ENCODE measurements around the gene TMEM63C. TPM values are rescaled to one million over a fixed set of nuclear protein-coding genes. Genes with fewer than 3 reads are reported as not detected.
A peak's percentile ranks its signal among the peaks of the same experiment; 100 is the strongest.

Gene TMEM63C, protein sequence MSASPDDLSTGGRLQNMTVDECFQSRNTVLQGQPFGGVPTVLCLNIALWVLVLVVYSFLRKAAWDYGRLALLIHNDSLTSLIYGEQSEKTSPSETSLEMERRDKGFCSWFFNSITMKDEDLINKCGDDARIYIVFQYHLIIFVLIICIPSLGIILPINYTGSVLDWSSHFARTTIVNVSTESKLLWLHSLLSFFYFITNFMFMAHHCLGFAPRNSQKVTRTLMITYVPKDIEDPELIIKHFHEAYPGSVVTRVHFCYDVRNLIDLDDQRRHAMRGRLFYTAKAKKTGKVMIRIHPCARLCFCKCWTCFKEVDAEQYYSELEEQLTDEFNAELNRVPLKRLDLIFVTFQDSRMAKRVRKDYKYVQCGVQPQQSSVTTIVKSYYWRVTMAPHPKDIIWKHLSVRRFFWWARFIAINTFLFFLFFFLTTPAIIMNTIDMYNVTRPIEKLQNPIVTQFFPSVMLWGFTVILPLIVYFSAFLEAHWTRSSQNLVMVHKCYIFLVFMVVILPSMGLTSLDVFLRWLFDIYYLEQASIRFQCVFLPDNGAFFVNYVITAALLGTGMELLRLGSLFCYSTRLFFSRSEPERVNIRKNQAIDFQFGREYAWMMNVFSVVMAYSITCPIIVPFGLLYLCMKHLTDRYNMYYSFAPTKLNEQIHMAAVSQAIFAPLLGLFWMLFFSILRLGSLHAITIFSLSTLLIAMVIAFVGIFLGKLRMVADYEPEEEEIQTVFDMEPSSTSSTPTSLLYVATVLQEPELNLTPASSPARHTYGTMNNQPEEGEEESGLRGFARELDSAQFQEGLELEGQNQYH
- total RNA-seq (2021; fragmentation: NEBNext Ultra II Directional; extraction: Animal tissue kit (Norgen Biotek cat#: 25700)), result under 1 TPM in 1 of 6 experiments, not detected in 5; 0.05 TPM
- long read RNA-seq, result 0 reads

DNA sequence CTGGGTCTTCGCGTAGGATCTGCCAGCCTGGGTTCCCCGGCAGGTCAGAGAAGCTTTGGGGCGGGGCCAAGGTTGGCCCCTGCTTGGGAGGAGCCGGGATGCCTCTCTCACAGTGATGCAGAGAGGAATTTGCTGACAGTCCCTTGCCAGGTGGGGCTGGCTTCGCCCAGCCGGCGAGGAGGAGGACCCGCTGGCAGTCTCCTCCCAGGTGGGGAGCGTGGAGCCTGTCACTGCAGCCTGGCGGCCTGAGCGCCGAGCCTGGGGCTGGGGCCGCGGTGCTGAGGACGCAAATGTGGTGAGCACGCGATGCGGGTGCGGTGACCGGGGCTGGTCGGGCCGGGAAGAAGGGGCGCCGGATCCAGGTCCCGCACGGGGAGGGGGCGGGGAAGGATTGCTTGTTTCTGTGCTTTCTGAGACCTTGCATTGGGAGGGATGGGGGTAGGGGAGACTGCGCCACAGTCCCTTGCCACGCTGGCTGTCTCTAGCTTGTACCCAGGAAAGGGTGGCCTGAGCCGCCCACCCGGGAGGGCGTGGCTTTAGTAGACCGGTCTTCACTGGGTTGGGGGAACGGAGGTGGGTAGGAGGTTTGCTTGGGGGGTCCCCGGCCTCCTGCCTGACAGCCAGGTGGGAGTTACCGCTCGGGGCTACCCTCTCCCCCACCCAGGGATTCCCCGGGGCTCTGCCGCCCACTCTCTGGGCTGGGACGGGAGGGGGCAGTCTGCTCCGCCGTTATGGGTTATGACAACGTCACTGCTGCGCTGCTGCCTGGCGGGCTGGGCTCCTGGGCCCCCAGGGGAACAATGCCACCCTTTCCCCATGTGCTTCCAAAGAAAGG is at the start of gene TMEM63C:
TSS of gene TMEM63C (plus strand) at position 196 of the 835 bp plus-strand sequence. CDS start 37,016 bp downstream, outside the sequence.
- H3K4me1 Mint-ChIP-seq (ENCODE audit: low read depth), result 0 out of 2 replicates have a peak, but pooled peaks cover 2% of the 10 kb centered on the region
- no peaks in the 10 kb centered on the region for H3K36me3 Mint-ChIP-seq (ENCODE audit: low read depth)
- DNase-seq, result no peak
- H3K27me3 Mint-ChIP-seq (ENCODE audit: insufficient read depth), result peaks cover 40% of the 10 kb centered on the region
- no peaks in the 10 kb centered on the region for H3K9me3 Mint-ChIP-seq
- no peak within 1 kb of the TSS for H3K4me3 Mint-ChIP-seq
- TF ChIP-seq, protein P1, sequence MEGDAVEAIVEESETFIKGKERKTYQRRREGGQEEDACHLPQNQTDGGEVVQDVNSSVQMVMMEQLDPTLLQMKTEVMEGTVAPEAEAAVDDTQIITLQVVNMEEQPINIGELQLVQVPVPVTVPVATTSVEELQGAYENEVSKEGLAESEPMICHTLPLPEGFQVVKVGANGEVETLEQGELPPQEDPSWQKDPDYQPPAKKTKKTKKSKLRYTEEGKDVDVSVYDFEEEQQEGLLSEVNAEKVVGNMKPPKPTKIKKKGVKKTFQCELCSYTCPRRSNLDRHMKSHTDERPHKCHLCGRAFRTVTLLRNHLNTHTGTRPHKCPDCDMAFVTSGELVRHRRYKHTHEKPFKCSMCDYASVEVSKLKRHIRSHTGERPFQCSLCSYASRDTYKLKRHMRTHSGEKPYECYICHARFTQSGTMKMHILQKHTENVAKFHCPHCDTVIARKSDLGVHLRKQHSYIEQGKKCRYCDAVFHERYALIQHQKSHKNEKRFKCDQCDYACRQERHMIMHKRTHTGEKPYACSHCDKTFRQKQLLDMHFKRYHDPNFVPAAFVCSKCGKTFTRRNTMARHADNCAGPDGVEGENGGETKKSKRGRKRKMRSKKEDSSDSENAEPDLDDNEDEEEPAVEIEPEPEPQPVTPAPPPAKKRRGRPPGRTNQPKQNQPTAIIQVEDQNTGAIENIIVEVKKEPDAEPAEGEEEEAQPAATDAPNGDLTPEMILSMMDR (IDR thresholded peaks at IDR 0.05), result no peak
- no peak within 1 kb of the TSS for H3K27ac Mint-ChIP-seq

DNA sequence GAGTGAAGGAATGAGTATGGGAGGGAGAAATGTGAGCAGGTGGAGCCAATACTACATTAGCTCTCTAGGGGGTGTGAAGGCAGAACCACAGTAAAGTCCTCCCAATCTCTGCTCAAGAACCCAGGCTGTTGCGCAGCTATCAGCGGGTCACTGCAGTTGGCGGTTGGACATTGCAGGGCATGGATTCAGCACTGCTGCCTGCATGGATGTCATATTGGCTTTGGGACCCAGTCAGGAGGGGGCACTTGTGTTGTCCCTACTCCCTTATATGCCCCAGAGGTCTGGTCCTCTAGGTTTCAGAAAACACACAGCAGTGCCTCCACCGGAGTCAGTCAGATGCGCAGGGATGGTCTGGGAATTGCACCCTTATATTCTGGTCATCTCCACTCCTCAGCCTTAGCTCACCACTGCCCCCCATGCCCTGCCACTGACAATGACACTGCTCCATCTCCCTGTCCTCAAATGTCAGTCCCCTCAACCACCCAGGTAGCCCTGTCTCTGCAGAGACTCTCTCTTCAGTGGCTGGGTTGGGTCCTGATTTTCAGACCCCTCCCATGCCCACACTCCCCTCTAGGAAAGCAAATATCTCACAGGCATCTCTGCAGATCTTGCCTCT is 49.6 kb upstream of the TMEM63C start:
- Mint-ChIP-seq H3K4me1 (ENCODE audit: low read depth) (peaks cover 6% of the 10 kb centered on the region; the same call in 1 of the 2 replicates), H3K36me3 (ENCODE audit: low read depth) (no peaks in the 10 kb centered on the region), H3K27me3 (ENCODE audit: insufficient read depth) (peaks cover 36% of the 10 kb centered on the region), H3K4me3 (no peak overlapping the region), H3K27ac (no peak overlapping the region), H3K9me3 (no peaks in the 10 kb centered on the region)
- TF ChIP-seq, protein P1 (IDR thresholded peaks at IDR 0.05), result peak; percentile 11; the same call in 1 of the 2 replicates
- no peak for DNase-seq

- Mint-ChIP-seq H3K9me3 (no peaks in the 10 kb centered on the region), H3K36me3 (ENCODE audit: low read depth) (no peaks in the 10 kb centered on the region), H3K27ac (no peak overlapping the region), H3K4me1 (ENCODE audit: low read depth) (no peaks in the 10 kb centered on the region), H3K27me3 (ENCODE audit: insufficient read depth) (peaks cover 36% of the 10 kb centered on the region), H3K4me3 (no peak overlapping the region)
- TF ChIP-seq, protein P1 (IDR thresholded peaks at IDR 0.05), result no peak
- DNase-seq, result peak; percentile 12
These were observed 47.8 kb upstream of the TMEM63C start for GRCh38 chr14:77133720-77134338.

DNA sequence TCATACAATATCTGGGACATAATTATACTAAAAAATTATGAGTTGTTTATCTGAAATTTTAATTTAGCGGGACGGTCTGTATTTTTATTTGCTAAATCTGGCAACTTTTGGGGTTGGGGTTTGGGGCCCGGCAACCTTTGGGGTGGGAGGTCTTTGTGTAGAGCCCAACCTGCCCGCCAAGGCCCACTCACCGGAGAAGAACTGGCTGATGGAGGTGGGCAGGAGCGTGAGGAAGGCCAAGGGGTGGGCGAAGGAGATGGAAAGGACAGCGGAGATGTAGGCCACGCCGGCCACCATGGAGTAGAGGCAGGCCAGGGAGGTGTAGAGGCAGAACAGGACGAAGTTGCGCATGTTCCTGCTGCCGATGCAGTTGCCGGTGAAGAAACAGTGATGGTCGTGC is 42.6 kb upstream of the TMEM63C start:
- TF ChIP-seq, protein P1 (IDR thresholded peaks at IDR 0.05), result no peak
- H3K36me3 Mint-ChIP-seq (ENCODE audit: low read depth), result no peaks in the 10 kb centered on the region
- peaks cover 7% of the 10 kb centered on the region; the same call in 1 of the 2 replicates for H3K4me1 Mint-ChIP-seq (ENCODE audit: low read depth)
- H3K27ac Mint-ChIP-seq, result no peak overlapping the region
- DNase-seq, result no peak
- peaks cover 42% of the 10 kb centered on the region for H3K27me3 Mint-ChIP-seq (ENCODE audit: insufficient read depth)
- no peak overlapping the region for H3K4me3 Mint-ChIP-seq
- no peaks in the 10 kb centered on the region for H3K9me3 Mint-ChIP-seq

Measured in HFFc6 (cell line).